Memory B cell (primary cell): Measurements from ENCODE around the gene XXYLT1.
"Not testable (repeated sequence)": the region's sequence is repeated elsewhere in the genome, so short reads cannot be mapped to it uniquely, and the experiment has no call there.

ENCODE experiments used
- ATAC-seq: fragments of 150-1000 bp; cut with Tn5 transposase; 2 replicates; pipeline ENCODE4 v1.10.0; 2021; ENCODE audit warnings: low read depth, mild to moderate bottlenecking, moderate library complexity
- DNase-seq, 2 donors: peaks; one replicate each; pipeline ENCODE4 v3.0.0; 2022; ENCODE audit warnings: low spot score in 2 of 2
- H3K27ac Mint-ChIP-seq: one replicate; pipeline ENCODE4 v1.8.0; 2022; ENCODE audit warnings: mild to moderate bottlenecking, moderate library complexity, mixed read lengths
- H3K27me3 Mint-ChIP-seq: one replicate; pipeline ENCODE4 v1.8.0; 2022; ENCODE audit warnings: mixed read lengths
- H3K36me3 Mint-ChIP-seq: one replicate; pipeline ENCODE4 v1.8.0; 2022; ENCODE audit warnings: mild to moderate bottlenecking, mixed read lengths
- H3K4me1 Mint-ChIP-seq: one replicate; pipeline ENCODE4 v1.8.0; 2022; ENCODE audit warnings: mixed read lengths
- H3K4me3 Mint-ChIP-seq: one replicate; pipeline ENCODE4 v1.8.0; 2022; ENCODE audit warnings: mild to moderate bottlenecking, moderate library complexity, mixed read lengths
- H3K9me3 Mint-ChIP-seq: one replicate; pipeline ENCODE4 v1.8.0; 2022; ENCODE audit warnings: mixed read lengths

The XXYLT1 gene

GRCh38 chr3:195187609-195188425 lies 83.1 kb downstream of the XXYLT1 start:
- no peak overlapping the region for H3K27ac Mint-ChIP-seq
- no peak for ATAC-seq
- no peak overlapping the region for H3K4me3 Mint-ChIP-seq

GRCh38 chr3:195186710-195187047 lies 84.3 kb downstream of the XXYLT1 start:
- H3K36me3 Mint-ChIP-seq, ATAC-seq, DNase-seq, H3K4me3 Mint-ChIP-seq, H3K9me3 Mint-ChIP-seq, H3K27me3 Mint-ChIP-seq: not testable (repeated sequence)
- H3K4me1 Mint-ChIP-seq, result peaks cover 22% of the 10 kb centered on the region
- H3K27ac Mint-ChIP-seq, result peak overlapping the region; percentile 11

More at GRCh38 chr3:195187609-195188425, 83.1 kb downstream of the XXYLT1 start:
- Mint-ChIP-seq H3K4me1 (peaks cover 22% of the 10 kb centered on the region), H3K27me3 (no peaks in the 10 kb centered on the region), H3K36me3 (peaks cover 8% of the 10 kb centered on the region), H3K9me3 (peaks cover 4% of the 10 kb centered on the region)
- DNase-seq, result no peak

GRCh38 chr3:195186041-195186709 lies 84.8 kb downstream of the XXYLT1 start:
- H3K27me3 Mint-ChIP-seq, result no peaks in the 10 kb centered on the region
- DNase-seq (no peak), ATAC-seq (peak; percentile 80)
- H3K9me3 Mint-ChIP-seq, result peaks cover 3% of the 10 kb centered on the region
- no peak overlapping the region for H3K4me3 Mint-ChIP-seq
- peaks cover 22% of the 10 kb centered on the region for H3K4me1 Mint-ChIP-seq
- H3K36me3 Mint-ChIP-seq, result peaks cover 4% of the 10 kb centered on the region
- peak overlapping the region; percentile 11 for H3K27ac Mint-ChIP-seq

GRCh38 chr3:195185583-195185982 lies 85.4 kb downstream of the XXYLT1 start:
- H3K27me3 Mint-ChIP-seq, result no peaks in the 10 kb centered on the region
- DNase-seq (no peak), ATAC-seq (peak; percentile 49)
- peaks cover 4% of the 10 kb centered on the region for H3K36me3 Mint-ChIP-seq
- H3K9me3 Mint-ChIP-seq, result peaks cover 1% of the 10 kb centered on the region
- no peak overlapping the region for H3K4me3 Mint-ChIP-seq
- no peak overlapping the region for H3K27ac Mint-ChIP-seq
- peaks cover 22% of the 10 kb centered on the region for H3K4me1 Mint-ChIP-seq

GRCh38 chr3:195184716-195185421 lies 86.1 kb downstream of the XXYLT1 start:
- DNase-seq, result no peak
- Mint-ChIP-seq H3K4me3 (peak overlapping the region; percentile 4), H3K27ac (peak overlapping the region; percentile 14), H3K4me1 (peaks cover 22% of the 10 kb centered on the region), H3K36me3 (peaks cover 6% of the 10 kb centered on the region), H3K9me3 (peaks cover 1% of the 10 kb centered on the region), H3K27me3 (no peaks in the 10 kb centered on the region)
- ATAC-seq, result no peak

- H3K9me3 Mint-ChIP-seq, result peaks cover 1% of the 10 kb centered on the region
- peaks cover 20% of the 10 kb centered on the region for H3K4me1 Mint-ChIP-seq
- peaks cover 2% of the 10 kb centered on the region for H3K36me3 Mint-ChIP-seq
- H3K27ac Mint-ChIP-seq, result no peak overlapping the region
- no peak for ATAC-seq
- DNase-seq, result no peak
- no peak overlapping the region for H3K4me3 Mint-ChIP-seq
- no peaks in the 10 kb centered on the region for H3K27me3 Mint-ChIP-seq
Measured at GRCh38 chr3:195183071-195183776, 87.7 kb downstream of the XXYLT1 start.

- Mint-ChIP-seq H3K27ac (no peak overlapping the region), H3K4me1 (peaks cover 20% of the 10 kb centered on the region)
Measured at GRCh38 chr3:195182470-195182795, 88.5 kb downstream of the XXYLT1 start.

GRCh38 chr3:195181741-195182469 lies 89.1 kb downstream of the XXYLT1 start:
- DNase-seq, result no peak
- H3K27ac Mint-ChIP-seq, result no peak overlapping the region
- no peak overlapping the region for H3K4me3 Mint-ChIP-seq
- H3K9me3 Mint-ChIP-seq, result peaks cover 1% of the 10 kb centered on the region
- peaks cover 20% of the 10 kb centered on the region for H3K4me1 Mint-ChIP-seq
- ATAC-seq, result no peak
- H3K27me3 Mint-ChIP-seq, result no peaks in the 10 kb centered on the region
- H3K36me3 Mint-ChIP-seq, result peaks cover 3% of the 10 kb centered on the region

More at GRCh38 chr3:195182470-195182795, 88.5 kb downstream of the XXYLT1 start:
- Mint-ChIP-seq H3K27me3 (no peaks in the 10 kb centered on the region), H3K9me3 (peaks cover 1% of the 10 kb centered on the region), H3K4me3 (no peak overlapping the region), H3K36me3 (peaks cover 2% of the 10 kb centered on the region)
- DNase-seq (no peak), ATAC-seq (no peak)

GRCh38 chr3:195181113-195181498 lies 89.9 kb downstream of the XXYLT1 start:
- H3K4me1 Mint-ChIP-seq, result peaks cover 14% of the 10 kb centered on the region
- DNase-seq (no peak), ATAC-seq (no peak)
- H3K27me3 Mint-ChIP-seq, result no peaks in the 10 kb centered on the region
- peaks cover 1% of the 10 kb centered on the region for H3K9me3 Mint-ChIP-seq
- H3K36me3 Mint-ChIP-seq, result peaks cover 3% of the 10 kb centered on the region
- H3K27ac Mint-ChIP-seq, result no peak overlapping the region
- no peak overlapping the region for H3K4me3 Mint-ChIP-seq

GRCh38 chr3:195180490-195181112 lies 90.4 kb downstream of the XXYLT1 start:
- no peak overlapping the region for H3K4me3 Mint-ChIP-seq
- DNase-seq (no peak), ATAC-seq (no peak)
- H3K27me3 Mint-ChIP-seq, result no peaks in the 10 kb centered on the region
- peaks cover 9% of the 10 kb centered on the region for H3K4me1 Mint-ChIP-seq
- peaks cover 3% of the 10 kb centered on the region for H3K36me3 Mint-ChIP-seq
- no peak overlapping the region for H3K27ac Mint-ChIP-seq
- peaks cover 1% of the 10 kb centered on the region for H3K9me3 Mint-ChIP-seq

- Mint-ChIP-seq H3K36me3 (peaks cover 5% of the 10 kb centered on the region), H3K9me3 (peaks cover 1% of the 10 kb centered on the region), H3K27me3 (no peaks in the 10 kb centered on the region), H3K4me1 (peaks cover 6% of the 10 kb centered on the region), H3K27ac (no peak overlapping the region), H3K4me3 (no peak overlapping the region)
- ATAC-seq (no peak), DNase-seq (no peak)
Measured at GRCh38 chr3:195179776-195180489, 91.0 kb downstream of the XXYLT1 start.

- Mint-ChIP-seq H3K9me3 (no peaks in the 10 kb centered on the region), H3K4me3 (no peak overlapping the region), H3K27me3 (peaks cover 2% of the 10 kb centered on the region), H3K27ac (no peak overlapping the region), H3K36me3 (peaks cover 7% of the 10 kb centered on the region), H3K4me1 (peaks cover 3% of the 10 kb centered on the region)
- no peak for ATAC-seq
- no peak for DNase-seq
Measured at GRCh38 chr3:195178124-195178910, 92.6 kb downstream of the XXYLT1 start.
